ENCODE measurements around the gene GAK. TPM values are rescaled to one million over a fixed set of nuclear protein-coding genes. Genes with fewer than 3 reads are reported as not detected.

GAK gene
- total RNA-seq, 3 donors from 2014 or later (not counting 1 experiment from before 2014, with no cell fraction given), result 349 to 358 (median 349) TPM

GRCh38 chr4:968221-968620 lies 36.1 kb upstream of the GAK start:
- Mint-ChIP-seq H3K9me3 (no peaks in the 10 kb centered on the region), H3K4me1 (peaks cover 13 to 35% of the 10 kb centered on the region in 2 donors), H3K36me3 (no peaks in the 10 kb centered on the region), H3K27ac (peak overlapping the region in 1 of 2 donors; percentile 78), H3K27me3 (ENCODE audit: low read depth in 2 of 2) (no peaks in the 10 kb centered on the region), H3K4me3 (no peak overlapping the region)
- Histone ChIP-seq H3K4me1 (ENCODE audit: control insufficient read depth, insufficient read depth, low read length) (peaks cover 55% of the 10 kb centered on the region), H3K4me3 (ENCODE audit: low read length) (no peak overlapping the region), H3K36me3 (ENCODE audit: control insufficient read depth, insufficient read depth, low read length) (peaks cover 31% of the 10 kb centered on the region), H3K27me3 (ENCODE audit: control insufficient read depth, insufficient read depth, low read length) (peaks cover 3% of the 10 kb centered on the region), H3K9me3 (ENCODE audit: control insufficient read depth, insufficient read depth, low read length) (no peaks in the 10 kb centered on the region), H3K27ac (ENCODE audit: low read length) (no peak overlapping the region)
- DNase-seq (no peak), ATAC-seq (no peak)
- intact Hi-C loops (cut with micrococcal nuclease), result no loop called here
- 38% methylated on average over 22 of the region's 24 CpGs for WGBS (ENCODE audit: insufficient coverage)
- TF ChIP-seq CTCF (IDR thresholded peaks at IDR 0.05), result no peak

GRCh38 chr4:967113-968104 lies 35.3 kb upstream of the GAK start:
- H3K27me3 ChIP-seq (ENCODE audit: control insufficient read depth, insufficient read depth, low read length), result peaks cover 3% of the 10 kb centered on the region
- H3K9me3 ChIP-seq (ENCODE audit: control insufficient read depth, insufficient read depth, low read length), result no peaks in the 10 kb centered on the region
- peaks cover 13 to 35% of the 10 kb centered on the region in 2 donors for H3K4me1 Mint-ChIP-seq
- no peaks in the 10 kb centered on the region for H3K9me3 Mint-ChIP-seq
- intact Hi-C loops (cut with micrococcal nuclease), result no loop called here
- no peaks in the 10 kb centered on the region for H3K36me3 Mint-ChIP-seq
- H3K27me3 Mint-ChIP-seq (ENCODE audit: low read depth in 2 of 2), result no peaks in the 10 kb centered on the region
- H3K36me3 ChIP-seq (ENCODE audit: control insufficient read depth, insufficient read depth, low read length), result peaks cover 40% of the 10 kb centered on the region
- peaks cover 50% of the 10 kb centered on the region for H3K4me1 ChIP-seq (ENCODE audit: control insufficient read depth, insufficient read depth, low read length)
- peak overlapping the region; percentile 17 for H3K4me3 Mint-ChIP-seq
- no peak overlapping the region for H3K4me3 ChIP-seq (ENCODE audit: low read length)
- no peak for TF ChIP-seq CTCF (IDR thresholded peaks at IDR 0.05)
- peak in 1 of 2 donors; percentile 30 for DNase-seq
- 55% methylated on average over 75 of the region's 76 CpGs for WGBS (ENCODE audit: insufficient coverage)
- H3K27ac ChIP-seq (ENCODE audit: low read length), result no peak overlapping the region
- no peak for ATAC-seq
- H3K27ac Mint-ChIP-seq, result no peak overlapping the region

- no peak overlapping the region for H3K4me3 Mint-ChIP-seq
- no peaks in the 10 kb centered on the region for H3K9me3 ChIP-seq (ENCODE audit: control insufficient read depth, insufficient read depth, low read length)
- WGBS (ENCODE audit: insufficient coverage), result 94% methylated on average over 48 of the region's 48 CpGs
- H3K36me3 ChIP-seq (ENCODE audit: control insufficient read depth, insufficient read depth, low read length), result peaks cover 49% of the 10 kb centered on the region
- no peak for TF ChIP-seq CTCF (IDR thresholded peaks at IDR 0.05)
- peaks cover 13 to 34% of the 10 kb centered on the region in 2 donors for H3K4me1 Mint-ChIP-seq
- no peaks in the 10 kb centered on the region for H3K9me3 Mint-ChIP-seq
- peaks cover 41% of the 10 kb centered on the region for H3K4me1 ChIP-seq (ENCODE audit: control insufficient read depth, insufficient read depth, low read length)
- H3K27me3 Mint-ChIP-seq (ENCODE audit: low read depth in 2 of 2), result no peaks in the 10 kb centered on the region
- intact Hi-C loops (cut with micrococcal nuclease), result no loop called here
- no peak overlapping the region for H3K27ac Mint-ChIP-seq
- peaks cover 3% of the 10 kb centered on the region for H3K27me3 ChIP-seq (ENCODE audit: control insufficient read depth, insufficient read depth, low read length)
- H3K4me3 ChIP-seq (ENCODE audit: low read length), result no peak overlapping the region
- no peak overlapping the region for H3K27ac ChIP-seq (ENCODE audit: low read length)
- no peaks in the 10 kb centered on the region for H3K36me3 Mint-ChIP-seq
- ATAC-seq (no peak), DNase-seq (no peak)
These were observed 34.4 kb upstream of the GAK start for GRCh38 chr4:966266-967112.

Data from natural killer cell (primary cell).